GM21447 (cell line): Measurements from ENCODE around the gene FSD1L.

Source experiments
- ATAC-seq: cut with Tn5 transposase; IDR thresholded peaks from one replicate; pipeline ENCODE4 v1.9.1; 2021; ENCODE audit not compliant: unreplicated experiment

The FSD1L gene

GRCh38 chr9:105432247-105432842 lies 15.5 kb upstream of the FSD1L start:
- no peak for ATAC-seq

GRCh38 chr9:105435453-105435852 lies 12.4 kb upstream of the FSD1L start:
- ATAC-seq: no peak

DNA sequence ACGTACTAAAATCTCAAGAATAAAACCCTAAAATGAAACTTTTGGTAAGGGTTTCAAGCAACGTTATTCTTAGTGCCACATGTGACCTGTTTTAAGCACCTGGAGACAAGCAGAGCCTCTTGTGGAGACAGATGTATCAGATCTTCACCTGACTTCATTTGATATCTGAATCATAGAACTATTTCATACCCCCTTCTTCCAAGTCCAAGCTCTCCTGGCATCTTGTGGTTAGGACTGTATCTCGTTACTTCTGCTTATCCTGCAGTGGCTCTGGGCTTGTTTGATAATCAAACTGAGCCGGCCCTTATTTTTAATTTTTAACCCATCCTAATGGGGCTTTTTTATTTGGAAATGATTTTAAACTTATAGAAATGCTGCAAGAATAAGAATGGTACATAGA lies 11.1 kb upstream of the FSD1L start:
- no peak for ATAC-seq

DNA sequence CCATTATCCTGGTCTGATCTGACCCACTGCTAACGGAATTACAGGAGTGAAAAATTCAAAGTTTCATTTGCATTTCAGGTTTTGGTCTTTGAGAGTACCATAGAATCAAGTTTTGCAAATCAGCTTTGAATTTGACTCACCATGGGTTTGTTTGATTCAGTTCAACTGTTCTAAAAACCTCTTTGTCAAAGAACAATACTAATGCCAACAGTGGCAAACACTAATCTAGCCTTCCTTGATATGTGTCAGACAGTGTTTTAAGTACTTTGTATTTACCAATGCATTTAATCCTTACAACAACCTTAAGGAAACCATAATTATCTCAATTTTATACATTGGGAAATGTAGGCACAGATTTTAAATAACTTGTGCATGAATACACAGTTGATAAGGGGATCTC lies 10.1 kb upstream of the FSD1L start:
- ATAC-seq: no peak

DNA sequence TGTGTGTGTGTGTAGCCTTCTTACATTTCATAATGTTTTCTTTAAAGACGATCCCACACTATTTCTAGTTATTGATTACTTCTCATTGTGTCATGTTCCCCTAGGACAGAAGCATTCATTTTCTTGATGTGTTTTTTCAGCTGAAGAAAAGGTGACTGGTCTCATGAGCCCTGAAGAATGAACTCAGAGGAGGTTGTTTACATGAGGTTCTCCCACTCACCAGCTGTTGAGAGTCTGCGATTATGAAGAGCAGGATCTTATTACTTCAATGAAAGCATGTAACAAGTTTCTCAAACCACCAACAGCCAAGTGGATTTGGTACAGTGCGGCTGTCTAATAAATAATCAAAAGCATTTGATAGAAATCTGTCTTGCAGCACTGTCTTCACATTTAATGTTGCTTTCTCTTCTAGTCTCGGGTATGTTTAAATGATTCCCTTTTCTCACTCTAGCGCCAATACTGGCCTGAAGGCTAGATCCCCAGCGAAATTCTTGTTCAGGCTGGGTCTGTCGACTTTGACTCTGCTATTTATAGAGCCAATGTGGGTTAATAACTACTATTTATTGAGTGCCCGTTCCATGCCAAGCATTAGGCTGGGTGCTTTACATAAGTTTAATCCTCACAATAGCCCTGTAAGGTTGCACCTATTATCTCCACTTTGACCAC lies 9.6 kb upstream of the FSD1L start:
- no peak for ATAC-seq

GRCh38 chr9:105439428-105439827 lies 8.4 kb upstream of the FSD1L start:
- no peak for ATAC-seq

GRCh38 chr9:105441616-105442160 lies 6.1 kb upstream of the FSD1L start:
- no peak for ATAC-seq

GRCh38 chr9:105443121-105443520 lies 4.7 kb upstream of the FSD1L start:
- ATAC-seq: no peak

GRCh38 chr9:105444130-105444529 lies 3.7 kb upstream of the FSD1L start:
- ATAC-seq: no peak

DNA sequence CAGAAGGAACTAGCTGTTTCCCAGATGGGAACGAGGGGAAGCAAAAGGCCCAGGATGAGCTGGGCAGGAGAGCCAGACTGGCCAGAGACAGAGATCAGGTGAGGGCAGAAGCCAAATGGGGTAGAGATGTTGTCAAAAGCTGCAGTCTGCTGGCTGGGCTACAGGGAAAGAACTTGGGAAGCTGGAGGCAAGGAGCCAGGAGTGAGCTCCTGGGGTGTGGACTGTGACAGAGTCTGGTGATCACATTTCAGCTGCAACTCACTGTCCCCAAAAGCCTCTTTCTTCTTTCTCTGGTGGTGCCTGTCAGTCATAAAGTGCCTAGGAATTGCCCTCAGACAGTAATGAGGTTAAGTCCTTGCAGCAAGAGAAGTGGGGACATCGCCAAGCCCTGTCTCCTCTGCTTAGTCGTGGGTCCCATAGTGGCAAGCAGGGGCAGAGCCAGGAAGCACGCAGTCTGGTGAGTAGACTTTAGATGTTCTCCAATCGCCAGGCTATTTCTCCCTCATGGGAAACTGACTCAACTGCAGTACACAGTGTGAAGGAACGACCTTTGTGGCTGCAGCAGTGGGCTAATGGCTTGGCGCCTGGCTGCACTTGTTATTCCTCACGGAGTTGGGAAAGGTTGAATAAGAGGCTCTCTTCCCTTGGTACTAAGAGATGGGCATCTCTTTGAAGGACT lies 2.5 kb upstream of the FSD1L start:
- no peak for ATAC-seq

- ATAC-seq: no peak
Observed at GRCh38 chr9:105447386-105447813, 434 bp upstream of the FSD1L start.

DNA sequence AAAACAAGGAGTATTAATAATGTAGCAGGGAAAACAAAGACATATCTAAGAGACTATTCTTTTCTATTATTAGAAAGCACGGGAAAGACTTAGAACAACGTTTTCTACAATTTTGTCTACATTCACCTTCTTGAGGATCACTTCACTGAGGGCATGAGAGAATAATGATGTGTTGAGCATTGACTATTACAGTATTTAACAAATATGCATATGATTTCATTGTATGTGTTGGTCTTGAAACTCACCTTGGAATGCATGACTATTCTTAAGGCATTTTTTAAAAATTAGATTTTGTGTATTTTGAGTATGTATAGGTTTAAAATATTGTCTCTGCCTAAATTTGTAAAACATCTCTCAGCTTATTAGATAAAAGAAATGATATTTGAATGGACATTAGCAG lies 1.2 kb downstream of the FSD1L start:
- ATAC-seq: no peak

DNA sequence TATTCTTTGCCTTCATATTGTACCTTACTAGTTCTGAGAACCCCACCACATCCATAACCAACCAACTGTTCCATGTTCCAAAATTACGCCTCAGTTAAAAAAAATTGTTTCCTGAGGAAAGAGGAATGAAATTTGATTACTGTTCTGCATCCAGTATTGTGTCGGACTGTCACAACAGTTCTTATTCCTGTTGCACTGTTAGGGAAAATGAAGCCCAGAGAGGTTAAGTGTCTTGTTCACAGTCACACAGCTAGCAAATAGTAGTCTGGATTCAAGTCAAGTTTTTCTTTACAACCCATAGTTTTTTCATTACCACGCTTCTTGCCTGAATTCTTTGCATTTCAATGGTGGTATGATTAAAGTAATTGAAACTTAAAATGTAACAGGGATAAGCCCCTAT lies 4.4 kb downstream of the FSD1L start:
- ATAC-seq: no peak

- no peak for ATAC-seq
Observed at GRCh38 chr9:105455836-105456475, 8.1 kb downstream of the FSD1L start.

GRCh38 chr9:105457560-105458294 lies 9.9 kb downstream of the FSD1L start:
- no peak for ATAC-seq

DNA sequence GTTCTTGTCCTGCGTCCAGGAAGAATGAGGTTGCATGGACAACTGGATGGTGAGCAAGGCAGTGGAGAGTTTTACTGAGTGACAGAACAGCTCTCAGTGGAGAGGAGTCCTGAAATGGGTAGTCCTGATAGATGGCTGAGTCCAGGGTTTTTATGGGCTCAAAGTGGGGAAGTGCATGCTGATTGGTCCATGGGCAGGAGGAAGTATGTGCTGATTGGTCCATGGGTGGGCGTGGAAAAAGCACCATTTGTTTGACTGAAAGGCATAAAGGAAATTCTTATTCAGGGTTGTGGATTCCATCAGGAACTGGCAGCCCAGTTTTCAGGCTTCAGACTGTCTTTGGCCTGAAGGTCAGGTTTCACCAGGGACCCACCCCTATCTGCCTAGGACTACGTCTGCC lies 10.6 kb downstream of the FSD1L start:
- ATAC-seq: no peak

- no peak for ATAC-seq
Observed at GRCh38 chr9:105459336-105459735, 11.5 kb downstream of the FSD1L start.

DNA sequence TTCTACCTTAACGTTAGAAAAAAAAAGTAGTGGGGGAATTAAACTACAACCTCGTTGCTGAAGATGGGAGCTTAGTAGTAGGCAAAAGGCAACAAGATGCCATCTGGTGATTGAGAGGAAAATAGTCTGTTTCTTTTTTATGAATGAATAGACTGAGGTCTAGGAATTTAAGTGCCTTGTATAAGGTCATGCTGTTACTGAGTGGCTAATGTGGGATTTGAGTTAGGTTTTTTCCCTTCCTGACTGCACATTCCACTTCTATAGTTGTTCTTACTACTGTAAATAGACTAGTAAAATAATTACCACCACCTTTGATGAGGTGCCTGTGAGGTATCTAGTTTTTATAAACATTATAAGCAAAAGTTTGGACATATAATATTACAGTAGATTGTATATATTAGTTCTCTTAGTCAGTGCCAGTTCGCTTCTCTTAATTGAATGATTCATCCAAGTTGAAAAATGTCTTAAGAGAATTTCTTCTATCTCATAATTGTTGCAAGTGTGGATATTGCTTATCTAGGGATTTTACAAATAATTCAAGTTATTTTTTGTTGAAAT lies 19.1 kb downstream of the FSD1L start:
- no peak for ATAC-seq

- ATAC-seq: no peak
Observed at GRCh38 chr9:105468875-105469274, 21.0 kb downstream of the FSD1L start.

GRCh38 chr9:105473221-105473620 lies 25.4 kb downstream of the FSD1L start:
- ATAC-seq: no peak

DNA sequence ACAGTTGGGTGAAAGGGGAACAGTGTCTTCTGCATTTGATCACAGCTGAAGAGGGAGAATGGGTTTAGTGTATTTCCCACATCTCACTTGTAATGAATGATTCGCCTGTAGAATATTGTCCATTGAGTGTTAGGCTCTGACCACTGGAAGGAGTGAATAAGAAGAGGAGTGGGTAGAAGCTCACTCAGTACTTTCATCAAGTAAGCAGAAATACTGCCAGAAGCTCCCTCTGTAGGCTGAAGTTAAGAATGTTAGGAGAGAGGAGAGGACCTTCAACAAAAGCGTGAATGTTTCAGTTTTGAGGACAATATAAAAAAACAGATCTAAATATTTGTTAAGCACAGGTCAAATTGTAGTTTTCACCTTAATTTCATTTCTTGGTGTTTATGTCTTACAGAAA lies 27.5 kb downstream of the FSD1L start:
- ATAC-seq: no peak
